WTC11 (cell line): Measurements from ENCODE around the gene FHIT.

Experiments
- ATF1 ChIP-seq: sonication (generic); formaldehyde crosslinking; IDR thresholded peaks from 2 replicates; pipeline ENCODE4 v1.8.1; 2023; ENCODE audit warnings: mild to moderate bottlenecking, moderate library complexity, missing genetic modification reagents
- ATF3 ChIP-seq: sonication (generic); formaldehyde crosslinking; conservative IDR thresholded peaks from 2 replicates; pipeline ENCODE4 v1.8.1; 2022; ENCODE audit warnings: mild to moderate bottlenecking, missing genetic modification reagents
- CBFB ChIP-seq: sonication (generic); formaldehyde crosslinking; IDR thresholded peaks from 2 replicates; pipeline ENCODE4 v1.8.1; 2022; ENCODE audit warnings: mild to moderate bottlenecking, low read depth, missing genetic modification reagents
- CREB1 ChIP-seq: sonication (generic); formaldehyde crosslinking; IDR thresholded peaks from 2 replicates; pipeline ENCODE4 v1.8.0; 2023; ENCODE audit warnings: mild to moderate bottlenecking, missing genetic modification reagents
- CTCF ChIP-seq: fragments of 200-600 bp; IDR thresholded peaks from 2 replicates; pipeline ENCODE4 v1.8.0; 2022; ENCODE audit warnings: antibody characterized with exemption
- MLX ChIP-seq: sonication (generic); formaldehyde crosslinking; IDR thresholded peaks from 2 replicates; pipeline ENCODE4 v1.8.1; 2023; ENCODE audit warnings: mild to moderate bottlenecking, missing genetic modification reagents, moderate library complexity
- NFYB ChIP-seq: sonication (generic); formaldehyde crosslinking; conservative IDR thresholded peaks from 2 replicates; pipeline ENCODE4 v1.8.0; 2022; ENCODE audit warnings: low read depth, missing genetic modification reagents
- PREB ChIP-seq: sonication (generic); formaldehyde crosslinking; IDR thresholded peaks from 2 replicates; pipeline ENCODE4 v1.8.1; 2022; ENCODE audit warnings: mild to moderate bottlenecking, missing genetic modification reagents, moderate library complexity, borderline replicate concordance
- ZNF121 ChIP-seq: sonication (generic); formaldehyde crosslinking; IDR thresholded peaks from 2 replicates; pipeline ENCODE4 v1.8.0; 2023; ENCODE audit warnings: missing genetic modification reagents
- ZNF416 ChIP-seq: fragments of 250-450 bp; sonication (Bioruptor Pico); IDR thresholded peaks from 2 replicates; pipeline ENCODE4 v1.9.0; 2021; ENCODE audit warnings: mild to moderate bottlenecking, inconsistent platforms
- ZNF512 ChIP-seq: sonication (generic); formaldehyde crosslinking; IDR thresholded peaks from 2 replicates; pipeline ENCODE4 v1.8.1; 2022; ENCODE audit warnings: missing genetic modification reagents, borderline replicate concordance
- TF ChIP-seq, protein P1 (sequence below): sonication (generic); formaldehyde crosslinking; IDR thresholded peaks from 2 replicates; pipeline ENCODE4 v1.8.1; 2022; ENCODE audit warnings: mild to moderate bottlenecking, moderate library complexity, missing genetic modification reagents

GRCh38 chr3:60243456-60243855 is 1007.8 kb downstream of the FHIT start:
- TF ChIP-seq CTCF (no peak), ZNF512 (CRISPR knock-in tag) (no peak), CBFB (no peak), ZNF416 (CRISPR knock-in tag) (no peak), NFYB (no peak), ATF1 (CRISPR knock-in tag) (no peak), PREB (no peak), ZNF121 (CRISPR knock-in tag) (no peak), MLX (no peak), CREB1 (CRISPR knock-in tag) (no peak), ATF3 (CRISPR knock-in tag) (no peak)
- TF ChIP-seq, protein P1, sequence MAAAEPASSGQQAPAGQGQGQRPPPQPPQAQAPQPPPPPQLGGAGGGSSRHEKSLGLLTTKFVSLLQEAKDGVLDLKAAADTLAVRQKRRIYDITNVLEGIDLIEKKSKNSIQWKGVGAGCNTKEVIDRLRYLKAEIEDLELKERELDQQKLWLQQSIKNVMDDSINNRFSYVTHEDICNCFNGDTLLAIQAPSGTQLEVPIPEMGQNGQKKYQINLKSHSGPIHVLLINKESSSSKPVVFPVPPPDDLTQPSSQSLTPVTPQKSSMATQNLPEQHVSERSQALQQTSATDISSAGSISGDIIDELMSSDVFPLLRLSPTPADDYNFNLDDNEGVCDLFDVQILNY (CRISPR knock-in tag) = no peak
